ENCODE measurements around the gene KIF22.

GRCh38 chr16:29842732-29843346 lies 52.3 kb downstream of the KIF22 start:
- TF ChIP-seq, protein P1, sequence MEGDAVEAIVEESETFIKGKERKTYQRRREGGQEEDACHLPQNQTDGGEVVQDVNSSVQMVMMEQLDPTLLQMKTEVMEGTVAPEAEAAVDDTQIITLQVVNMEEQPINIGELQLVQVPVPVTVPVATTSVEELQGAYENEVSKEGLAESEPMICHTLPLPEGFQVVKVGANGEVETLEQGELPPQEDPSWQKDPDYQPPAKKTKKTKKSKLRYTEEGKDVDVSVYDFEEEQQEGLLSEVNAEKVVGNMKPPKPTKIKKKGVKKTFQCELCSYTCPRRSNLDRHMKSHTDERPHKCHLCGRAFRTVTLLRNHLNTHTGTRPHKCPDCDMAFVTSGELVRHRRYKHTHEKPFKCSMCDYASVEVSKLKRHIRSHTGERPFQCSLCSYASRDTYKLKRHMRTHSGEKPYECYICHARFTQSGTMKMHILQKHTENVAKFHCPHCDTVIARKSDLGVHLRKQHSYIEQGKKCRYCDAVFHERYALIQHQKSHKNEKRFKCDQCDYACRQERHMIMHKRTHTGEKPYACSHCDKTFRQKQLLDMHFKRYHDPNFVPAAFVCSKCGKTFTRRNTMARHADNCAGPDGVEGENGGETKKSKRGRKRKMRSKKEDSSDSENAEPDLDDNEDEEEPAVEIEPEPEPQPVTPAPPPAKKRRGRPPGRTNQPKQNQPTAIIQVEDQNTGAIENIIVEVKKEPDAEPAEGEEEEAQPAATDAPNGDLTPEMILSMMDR (IDR thresholded peaks at IDR 0.05) = peak in 2 of 6 experiments; percentile 5 to 7
- no peak for TF ChIP-seq POLR2A (IDR thresholded peaks at IDR 0.05)

All from Peyer's patch (tissue), 4 donors.